ENCODE data around the gene SOX15. TPM values are rescaled to one million over a fixed set of nuclear protein-coding genes. Genes with fewer than 3 reads are reported as not detected.

SOX15 gene
- total and polyA plus RNA-seq, 2 of the 13 experiments (the other 11 are each of a cell fraction or from before 2014, with no cell fraction given) = 0.07 to 0.18 TPM

GRCh38 chr17:7572338-7572587, 17.6 kb downstream of the SOX15 start (continued):
- TF ChIP-seq SNAI1 (CRISPR knock-in tag; IDR thresholded peaks at IDR 0.05; ENCODE audit: borderline replicate concordance) (no peak), CHD2 (IDR thresholded peaks at IDR 0.05; ENCODE audit: low read depth, low read length) (no peak), ZGPAT (CRISPR knock-in tag; IDR thresholded peaks at IDR 0.05) (no peak; the same call in 1 of the 2 replicates), IRF9 (CRISPR knock-in tag; IDR thresholded peaks at IDR 0.05; ENCODE audit: borderline replicate concordance) (no peak), ZNF775 (CRISPR knock-in tag; IDR thresholded peaks at IDR 0.05; ENCODE audit: borderline replicate concordance) (no peak), RAD21 (CRISPR knock-in tag; IDR thresholded peaks at IDR 0.05) (no peak), ZNF24 (IDR thresholded peaks at IDR 0.05) (no peak), ZBTB46 (CRISPR knock-in tag; IDR thresholded peaks at IDR 0.05; ENCODE audit: borderline replicate concordance) (no peak), CBFB (CRISPR knock-in tag; IDR thresholded peaks at IDR 0.05) (no peak; the same call in 1 of the 2 replicates), ZNF329 (CRISPR knock-in tag; IDR thresholded peaks at IDR 0.05; ENCODE audit: low read depth) (no peak; the same call in 1 of the 2 replicates), TFAP4 (IDR thresholded peaks at IDR 0.05; ENCODE audit: borderline replicate concordance, low read depth) (peak; percentile 31; the same call in 1 of the 2 replicates), GABPB1 (CRISPR knock-in tag; IDR thresholded peaks at IDR 0.05) (no peak), HOMEZ (CRISPR knock-in tag; IDR thresholded peaks at IDR 0.05; ENCODE audit: low read depth) (no peak), DDIT3 (CRISPR knock-in tag; IDR thresholded peaks at IDR 0.05) (no peak), EEA1 (CRISPR knock-in tag; IDR thresholded peaks at IDR 0.05; ENCODE audit: borderline replicate concordance) (no peak), FOXP1 (IDR thresholded peaks at IDR 0.05) (no peak), FOXP1 (CRISPR knock-in tag; IDR thresholded peaks at IDR 0.05) (no peak), ZNF563 (CRISPR knock-in tag; IDR thresholded peaks at IDR 0.05) (no peak; the same call in 1 of the 2 replicates), THRA (CRISPR knock-in tag; IDR thresholded peaks at IDR 0.05; ENCODE audit: borderline replicate concordance) (0 out of 2 replicates have a peak, but pooled peaks have one; percentile 29), NFE2 (CRISPR knock-in tag; IDR thresholded peaks at IDR 0.05) (no peak), FOSL1 (CRISPR knock-in tag; IDR thresholded peaks at IDR 0.05; ENCODE audit: borderline replicate concordance) (no peak), ZSCAN12 (CRISPR knock-in tag; IDR thresholded peaks at IDR 0.05) (no peak), CBX1 (IDR thresholded peaks at IDR 0.05; ENCODE audit: low read depth) (no peak), NR2F2 (IDR thresholded peaks at IDR 0.05; ENCODE audit: borderline replicate concordance, low read depth) (no peak)

Data from HepG2 (cell line).